Measurements from ENCODE around the gene BYSL.
A peak's percentile ranks its signal among the peaks of the same experiment; 100 is the strongest.

- TF ChIP-seq EZH2 (IDR thresholded peaks at IDR 0.05) (no peak), CTCF (IDR thresholded peaks at IDR 0.05) (peak; percentile 42)
Measured at GRCh38 chr6:41901882-41902519, 19.3 kb upstream of the BYSL start.
